DMS153 treated with DMSO at 0.1 percent for 48 hours (cell line): Measurements from ENCODE around the gene GBP3.
"Not testable (repeated sequence)": the region's sequence is repeated elsewhere in the genome, so short reads cannot be mapped to it uniquely, and the experiment has no call there.

ENCODE experiments used
- DNase-seq: peaks from one replicate; lab custom pipeline; 2025; ENCODE audit not compliant: unreplicated experiment; lab: John Stamatoyannopoulos, UW

GBP3 gene

DNA sequence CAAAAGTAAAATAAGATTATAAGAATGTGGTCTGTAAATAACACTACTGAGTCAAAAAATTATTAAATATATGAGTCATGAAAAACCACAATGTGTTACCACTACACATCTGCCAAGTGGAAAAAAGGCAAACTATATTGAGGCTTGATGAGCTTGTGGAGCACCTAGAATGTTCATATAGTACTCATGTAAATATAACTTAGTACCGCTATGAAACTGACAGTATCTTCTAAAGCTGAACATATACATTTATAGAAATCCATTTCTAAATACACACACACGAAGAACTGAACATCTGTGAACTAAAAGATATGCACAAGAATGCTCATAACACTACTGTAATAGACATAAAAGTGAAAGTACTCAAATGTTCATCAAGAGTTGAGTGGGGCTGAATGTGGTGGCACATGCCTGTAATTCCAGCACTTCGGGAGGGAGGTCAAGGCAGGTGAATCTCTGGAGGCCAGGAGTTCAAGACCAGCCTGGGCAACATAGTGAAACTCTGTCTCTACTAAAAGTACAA is 18.5 kb upstream of the GBP3 start:
- no peak for DNase-seq

DNA sequence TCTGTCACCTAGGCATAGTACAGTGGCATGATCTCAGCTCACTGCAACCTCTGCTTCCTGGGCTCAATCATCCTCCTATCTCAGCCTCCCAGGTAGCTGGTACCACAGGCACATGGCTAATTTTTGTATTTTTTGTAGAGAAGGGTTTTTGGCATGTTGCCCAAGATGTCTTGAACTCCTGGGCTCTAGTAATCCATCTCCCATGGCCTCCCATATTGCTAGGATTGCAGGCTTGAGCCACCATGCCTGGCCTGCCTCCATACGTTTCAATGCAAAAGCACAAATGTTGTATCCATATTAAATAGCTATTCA is 17.6 kb upstream of the GBP3 start:
- DNase-seq, result no peak

- DNase-seq, result no peak
These were observed 14.5 kb upstream of the GBP3 start for GRCh38 chr1:89037186-89037585.

DNA sequence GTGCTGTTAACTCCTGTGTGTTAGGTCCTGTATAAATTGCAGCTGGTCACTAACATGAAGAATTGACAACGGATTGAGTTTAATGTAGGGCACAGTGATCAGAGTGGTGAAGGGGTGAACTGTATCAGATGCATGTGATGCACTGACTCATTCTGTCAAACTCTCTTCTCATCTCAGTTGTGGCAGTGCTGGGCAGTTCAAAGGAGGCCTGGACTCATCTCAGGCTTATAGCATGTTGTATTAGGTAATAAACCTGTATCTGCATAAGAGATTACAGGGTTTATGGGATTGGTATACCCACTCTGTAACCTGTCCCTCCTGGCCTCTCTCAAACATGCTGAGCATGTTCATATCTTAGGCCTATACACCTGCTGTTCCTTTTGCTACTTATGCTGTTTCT is 12.4 kb upstream of the GBP3 start:
- no peak for DNase-seq

DNA sequence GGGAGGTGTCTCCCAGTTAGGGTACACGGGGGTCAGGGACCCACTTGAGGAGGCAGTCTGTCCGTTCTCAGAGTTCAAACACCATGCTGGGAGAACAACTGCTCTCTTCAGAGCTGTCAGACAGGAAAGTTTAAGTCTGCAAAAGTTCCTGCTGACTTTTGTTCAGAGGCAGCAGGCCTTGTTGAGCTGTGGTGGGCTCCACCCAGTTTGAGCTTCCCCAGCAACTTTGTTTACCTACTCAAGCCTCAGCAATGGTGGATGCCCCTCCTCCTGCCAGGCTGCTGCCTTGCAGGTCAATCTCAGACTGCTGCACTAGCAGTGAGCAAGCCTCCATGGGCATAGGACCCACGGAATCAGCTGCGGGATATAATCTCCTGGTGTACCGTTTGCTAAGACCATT is 11.3 kb upstream of the GBP3 start:
- DNase-seq, result not testable (repeated sequence)

- not testable (repeated sequence) for DNase-seq
These were observed 6.4 kb upstream of the GBP3 start for GRCh38 chr1:89029051-89029450.

DNA sequence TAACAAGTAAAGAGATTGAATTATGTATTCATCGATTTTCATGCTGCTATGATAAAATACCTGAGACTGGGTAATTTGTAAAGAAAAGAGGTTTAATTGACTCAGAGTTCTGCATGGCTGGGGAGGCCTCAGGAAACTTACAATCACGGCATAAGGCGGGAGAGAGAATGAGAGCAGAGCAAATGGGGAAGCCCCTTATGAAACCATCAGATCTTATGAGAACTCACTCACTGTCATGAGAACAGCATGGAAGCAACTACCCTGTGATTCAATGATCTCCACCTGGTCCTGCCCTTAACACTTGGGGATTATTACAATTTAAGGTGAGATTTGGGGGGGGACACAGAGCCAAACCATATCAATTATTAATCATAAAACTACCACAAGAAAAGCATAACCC is 3.3 kb upstream of the GBP3 start:
- DNase-seq, result no peak

DNA sequence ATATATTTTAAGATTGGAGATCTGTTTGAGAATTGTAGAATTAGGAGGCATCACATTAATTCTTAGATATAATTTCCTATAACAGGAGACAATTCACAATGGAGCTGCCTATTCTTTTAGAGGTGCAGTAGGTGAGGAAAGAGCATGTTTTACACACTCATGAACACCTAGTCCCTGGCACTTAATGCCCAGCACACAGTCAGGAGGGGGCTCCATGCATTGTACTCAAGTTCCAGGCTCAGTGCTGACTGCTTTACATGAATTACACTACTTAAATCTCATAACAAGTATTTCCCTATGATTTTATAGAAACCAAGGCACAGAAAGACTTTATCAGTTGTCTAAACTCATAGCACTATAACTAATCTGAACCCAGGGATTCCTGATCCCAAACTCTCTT is 360 bp upstream of the GBP3 start:
- no peak for DNase-seq

GRCh38 chr1:89018318-89018717 is 4.3 kb downstream of the GBP3 start:
- DNase-seq, result not testable (repeated sequence)

GRCh38 chr1:89008511-89008910 is 14.2 kb downstream of the GBP3 start:
- DNase-seq, result no peak

- DNase-seq, result no peak
These were observed 17.1 kb downstream of the GBP3 start for GRCh38 chr1:89005286-89006151.

DNA sequence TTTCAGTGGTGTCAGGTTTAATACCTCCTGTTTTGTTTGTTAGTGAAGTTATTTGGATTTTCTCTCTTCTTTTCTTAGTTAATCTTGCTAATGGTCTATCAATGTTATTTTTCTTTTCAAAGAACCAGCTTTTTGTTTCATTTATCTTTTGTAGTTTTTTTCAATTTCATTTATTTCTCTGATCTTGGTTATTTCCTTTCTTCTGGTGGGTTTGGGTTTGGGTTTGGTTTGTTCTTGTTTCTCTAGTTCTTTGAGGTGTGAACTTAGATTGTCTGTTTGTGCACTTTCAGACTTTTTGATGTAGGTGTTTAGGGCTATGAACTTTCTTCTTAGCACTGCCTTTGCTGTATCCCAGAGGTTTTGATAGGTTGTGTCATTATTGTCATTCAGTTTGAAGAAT is 20.5 kb downstream of the GBP3 start:
- DNase-seq, result not testable (repeated sequence)

- DNase-seq, result no peak
These were observed 21.2 kb downstream of the GBP3 start for GRCh38 chr1:89001510-89001909.

- peak; percentile 58 for DNase-seq
These were observed 23.9 kb downstream of the GBP3 start for GRCh38 chr1:88998716-88999115.

DNA sequence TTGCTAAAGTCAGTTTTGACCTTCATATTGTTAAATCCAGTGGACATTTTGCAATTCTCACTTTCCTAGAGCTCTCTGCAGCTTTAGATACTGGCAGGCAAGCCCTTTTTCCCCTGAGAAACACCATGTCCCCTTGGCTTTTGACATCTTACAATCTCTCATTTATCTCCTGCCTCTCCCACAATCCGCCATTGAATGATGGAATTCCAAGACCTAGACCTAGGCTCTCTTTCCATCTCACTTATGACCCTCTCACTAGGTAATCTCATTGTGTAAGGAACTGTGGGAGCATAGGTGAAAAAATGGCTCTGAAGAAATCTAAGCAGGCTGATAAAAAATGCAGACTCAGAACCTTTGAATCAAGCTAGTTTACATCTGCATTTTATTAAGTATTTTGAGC is 32.2 kb downstream of the GBP3 start:
- DNase-seq, result no peak

- DNase-seq, result no peak
These were observed 37.0 kb downstream of the GBP3 start for GRCh38 chr1:88985692-88986091.

GRCh38 chr1:88985032-88985431 is 37.6 kb downstream of the GBP3 start:
- DNase-seq, result no peak

GRCh38 chr1:88984569-88984968 is 38.1 kb downstream of the GBP3 start:
- DNase-seq, result no peak

DNA sequence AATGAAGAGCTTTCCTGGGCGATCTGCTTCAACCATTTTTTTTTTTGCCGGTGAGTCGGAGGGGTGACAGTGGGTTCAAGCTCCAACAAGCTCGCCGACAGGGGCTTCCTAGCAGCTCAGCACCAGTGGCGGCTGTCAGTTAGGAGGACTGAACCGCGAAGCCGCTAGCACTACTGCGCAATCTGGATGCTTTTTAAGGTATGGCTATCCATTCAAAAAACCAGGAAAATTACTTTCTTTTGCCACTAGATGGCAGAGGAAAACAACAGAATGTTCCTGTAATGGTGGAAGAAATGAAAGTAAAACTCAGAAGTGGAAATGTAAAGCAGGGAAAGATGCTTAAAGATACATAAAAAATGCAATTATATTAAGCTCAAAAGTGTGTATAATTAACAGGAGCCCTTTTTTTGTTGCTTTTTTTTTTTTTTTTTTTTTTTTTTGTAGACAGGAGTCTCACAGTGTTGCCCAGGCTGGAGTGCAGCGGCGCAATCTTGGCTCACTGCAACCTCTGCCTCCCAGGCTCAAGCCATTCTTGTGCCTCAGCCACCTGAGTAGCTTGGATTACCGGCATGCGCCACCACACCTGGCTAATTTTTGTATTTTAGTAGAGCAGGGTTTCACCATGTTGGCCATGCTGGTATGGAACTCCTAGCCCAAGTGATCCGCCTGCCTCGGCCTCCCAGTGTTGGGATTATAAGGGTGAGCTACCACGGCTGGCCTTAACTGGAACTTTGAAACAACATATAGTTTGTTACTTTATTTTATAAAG is 38.7 kb downstream of the GBP3 start:
- no peak for DNase-seq

- DNase-seq, result no peak
These were observed 40.6 kb downstream of the GBP3 start for GRCh38 chr1:88982055-88982454.

- DNase-seq, result not testable (repeated sequence)
These were observed 41.2 kb downstream of the GBP3 start for GRCh38 chr1:88981506-88981905.

- no peak for DNase-seq
These were observed 41.8 kb downstream of the GBP3 start for GRCh38 chr1:88980870-88981269.
